TTC549 (cell line): ENCODE results near the gene GPRASP2.
"Not testable (repeated sequence)": the region's sequence is repeated elsewhere in the genome, so short reads cannot be mapped to it uniquely, and the experiment has no call there.

Experiments used
- FAIRE-seq: peaks from 2 replicates; lab custom pipeline; 2012; peaks lifted over from hg19 to GRCh38; lab: Jason Lieb, UNC

Gene GPRASP2

DNA sequence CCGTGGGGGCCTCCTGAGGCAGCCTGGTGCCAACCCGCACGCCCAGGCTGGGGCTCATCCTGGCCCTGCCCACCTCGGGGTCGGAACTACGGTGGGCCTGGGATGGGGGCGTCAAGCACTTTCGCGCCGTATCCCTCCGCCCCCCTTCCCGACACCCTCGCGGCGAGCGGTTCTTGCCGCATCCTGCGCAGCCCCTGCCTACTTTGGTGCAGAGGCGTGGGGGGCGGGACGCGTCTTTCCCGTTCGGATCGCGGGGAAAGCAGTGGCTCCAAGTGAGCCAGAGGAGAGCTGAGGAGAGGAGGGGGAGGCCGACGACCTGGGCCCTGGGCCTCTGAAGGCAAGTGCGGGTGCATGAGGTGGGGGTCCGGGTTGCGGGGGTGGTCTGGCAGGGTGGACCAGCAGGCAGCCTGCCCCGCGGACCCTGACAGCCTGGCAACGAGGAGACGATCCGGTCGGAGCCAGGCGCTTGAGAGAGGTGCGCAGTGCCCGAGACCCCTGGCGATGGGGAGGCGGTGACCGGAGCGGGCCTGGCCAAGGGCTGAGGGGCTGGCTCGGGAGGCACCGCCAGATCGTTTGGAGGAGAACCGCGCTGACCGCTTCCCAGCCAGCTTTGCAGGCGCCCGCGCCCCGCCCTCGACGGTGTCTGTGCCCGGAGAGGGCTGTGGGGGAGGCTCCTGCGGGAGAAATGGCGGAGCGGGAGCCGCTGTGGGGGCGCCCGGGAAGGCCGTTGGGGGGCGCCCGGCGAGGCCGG is at the start of gene GPRASP2:
GPRASP2 (plus strand) TSS at position 233 of the 751 bp plus-strand sequence. CDS start 2,422 bp downstream, outside the sequence.
- no peak for FAIRE-seq

DNA sequence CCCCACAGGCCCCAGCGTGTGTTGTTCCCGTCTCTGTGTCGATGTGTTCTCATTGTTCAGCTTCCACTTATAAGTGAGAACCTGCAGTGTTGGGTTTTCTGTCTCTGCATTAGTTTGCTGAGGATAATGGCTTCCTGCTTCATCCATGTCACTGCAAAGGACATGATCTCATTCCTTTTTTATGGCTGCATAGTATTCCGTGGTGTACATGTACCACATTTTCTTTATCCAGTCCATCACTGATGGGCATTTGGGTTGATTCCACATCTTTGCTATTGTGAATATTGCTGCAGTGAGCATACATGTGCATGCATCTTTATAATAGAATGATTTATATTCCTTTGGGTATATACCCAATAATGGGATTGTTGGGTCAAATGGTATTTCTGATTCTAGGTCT is 48.4 kb upstream of the GPRASP2 start:
- FAIRE-seq = not testable (repeated sequence)

DNA sequence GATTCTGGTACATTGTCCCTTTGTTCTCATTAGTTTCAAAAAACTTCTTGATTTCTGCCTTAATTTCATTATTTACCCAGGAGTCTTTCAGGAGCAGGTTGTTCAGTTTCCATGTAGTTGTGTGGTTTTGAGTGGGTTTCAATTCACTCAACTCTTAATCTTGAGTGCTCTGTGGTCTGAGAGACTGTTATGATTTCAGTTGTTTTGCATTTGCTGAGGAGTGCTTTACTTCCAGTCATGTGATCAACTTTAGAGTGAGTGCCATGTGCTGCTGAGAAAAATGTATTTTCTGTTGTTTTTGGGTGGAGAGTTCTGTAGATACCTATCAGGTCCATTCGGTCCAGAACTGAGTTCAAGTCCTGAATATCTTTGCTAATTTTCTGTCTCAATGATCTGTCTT is 45.2 kb upstream of the GPRASP2 start:
- not testable (repeated sequence) for FAIRE-seq

DNA sequence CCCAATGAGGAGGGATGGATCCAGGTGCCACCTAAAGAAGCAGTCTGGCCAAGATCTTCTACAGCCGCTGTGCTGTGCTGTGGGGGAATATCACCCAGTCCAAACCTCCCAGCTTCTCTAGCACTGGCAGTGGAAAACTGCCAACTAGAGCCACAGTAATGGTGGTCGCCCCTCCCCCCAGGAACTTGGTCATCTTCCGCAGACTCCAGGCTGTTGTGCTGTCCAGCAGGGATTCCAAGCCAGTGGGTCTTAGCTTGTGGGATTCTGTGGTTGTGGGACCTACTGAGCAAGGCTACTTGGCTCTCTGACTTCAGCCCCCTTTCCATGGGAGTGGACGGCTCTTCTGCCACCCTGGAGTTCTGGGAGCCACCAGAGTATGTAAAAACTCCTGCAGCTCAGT is 42.7 kb upstream of the GPRASP2 start:
- FAIRE-seq = no peak

DNA sequence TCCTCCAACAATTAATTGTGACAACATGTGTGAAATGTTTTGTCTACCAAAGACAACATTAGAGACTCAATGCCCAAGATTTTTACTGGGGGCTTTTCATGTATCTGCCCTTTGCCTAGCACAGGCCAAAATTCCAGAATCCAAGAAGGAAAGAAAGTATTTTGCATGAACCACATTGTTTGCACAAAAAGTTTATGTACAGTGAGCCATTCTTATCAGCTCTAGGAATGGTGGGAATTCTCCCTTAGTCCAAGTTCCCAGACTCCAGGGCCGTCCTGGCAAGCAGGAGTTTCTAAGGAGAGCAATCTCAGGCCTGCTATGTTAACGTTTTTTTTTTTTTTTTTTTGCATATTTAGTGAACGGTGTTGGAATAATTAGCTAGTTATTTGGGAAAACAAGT is 39.4 kb upstream of the GPRASP2 start:
- FAIRE-seq = no peak

DNA sequence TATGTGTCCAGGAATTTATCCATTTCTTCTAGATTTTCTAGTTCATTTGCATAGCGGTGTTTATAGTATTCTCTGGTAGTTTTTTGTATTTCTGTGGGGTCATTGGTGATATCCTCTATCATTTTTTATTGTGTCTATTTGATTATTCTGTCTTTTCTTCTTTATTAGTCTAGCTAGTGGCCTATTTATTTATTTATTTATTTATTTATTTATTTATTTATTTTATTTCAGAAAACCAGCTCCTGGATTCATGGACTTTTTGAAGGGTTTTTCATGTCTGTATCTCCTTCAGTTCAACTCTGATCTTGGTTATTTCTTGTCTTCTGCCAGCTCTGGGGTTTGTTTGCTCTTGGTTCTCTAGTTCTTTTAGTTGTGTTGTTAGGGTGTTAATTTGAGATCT is 34.8 kb upstream of the GPRASP2 start:
- not testable (repeated sequence) for FAIRE-seq

DNA sequence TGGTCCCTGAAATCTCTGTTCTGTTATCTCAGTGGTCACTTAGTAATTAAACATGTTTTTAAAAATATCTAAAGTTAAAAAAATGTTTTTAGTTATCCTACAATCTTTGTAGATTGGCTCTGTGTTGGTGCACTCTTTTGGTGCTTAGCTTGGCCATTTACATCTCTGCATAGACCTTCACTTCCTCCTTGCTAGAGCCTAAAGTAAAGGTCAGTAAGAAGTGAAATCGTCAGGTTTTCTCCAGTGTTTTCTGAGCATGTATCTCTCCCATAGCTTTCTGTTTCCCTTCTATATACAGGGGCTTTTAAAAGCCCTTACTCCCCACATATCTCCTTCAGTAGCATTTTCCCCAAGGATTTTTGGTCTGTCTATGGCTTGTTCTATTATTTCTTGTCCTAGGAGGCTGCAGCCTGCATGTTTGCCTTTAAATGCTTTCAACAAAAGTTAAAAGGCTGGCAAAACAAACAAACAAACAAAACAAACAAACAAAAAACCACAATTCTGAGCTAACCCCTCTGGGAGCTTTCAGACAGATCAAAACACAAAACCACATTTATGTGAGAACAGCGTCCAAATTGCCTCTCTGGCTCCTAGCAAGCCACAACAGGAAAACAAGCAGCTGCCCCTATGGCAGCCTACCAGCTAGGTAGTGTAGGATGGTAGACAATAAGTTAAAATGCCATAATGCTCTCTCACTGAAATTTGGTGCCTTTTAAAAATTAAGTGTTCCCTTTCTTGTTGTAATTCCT is 27.3 kb upstream of the GPRASP2 start:
- no peak for FAIRE-seq

DNA sequence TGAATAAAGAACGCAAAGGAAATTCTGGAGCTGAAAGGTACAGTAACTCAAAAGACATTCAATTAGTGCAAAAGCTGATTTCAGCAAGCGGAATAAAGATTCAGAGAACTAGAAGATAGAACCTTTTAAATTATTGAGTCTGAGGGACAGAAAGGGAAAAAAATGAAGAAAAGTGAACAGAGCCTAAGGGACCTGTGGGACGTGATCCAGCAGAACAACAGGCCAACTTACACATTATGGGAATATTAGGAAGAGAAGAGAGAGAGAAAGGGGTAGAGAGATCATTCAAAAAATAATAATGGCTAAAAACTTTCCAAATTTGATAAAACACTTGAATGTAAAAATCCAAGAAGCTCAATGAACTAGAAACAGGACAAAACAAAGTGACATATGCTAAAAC is 17.5 kb upstream of the GPRASP2 start:
- FAIRE-seq = no peak

DNA sequence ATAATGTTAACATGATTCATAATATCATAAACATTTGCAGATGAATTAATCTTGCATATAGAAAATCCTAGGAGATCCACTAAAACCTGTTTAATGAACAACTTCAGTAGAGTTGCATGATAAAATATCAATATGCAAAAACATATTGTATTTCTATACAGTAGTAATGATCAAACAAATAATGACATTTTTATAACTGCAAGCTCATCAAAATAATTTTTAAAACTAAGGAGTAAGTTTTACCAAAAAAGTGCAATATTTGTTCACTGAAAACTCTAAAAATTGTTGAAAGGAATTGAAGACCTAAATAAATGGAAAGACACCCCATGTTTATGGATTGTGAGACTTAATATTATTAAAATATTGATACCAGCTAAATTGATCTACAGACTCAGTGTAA is 15.9 kb upstream of the GPRASP2 start:
- FAIRE-seq = no peak

DNA sequence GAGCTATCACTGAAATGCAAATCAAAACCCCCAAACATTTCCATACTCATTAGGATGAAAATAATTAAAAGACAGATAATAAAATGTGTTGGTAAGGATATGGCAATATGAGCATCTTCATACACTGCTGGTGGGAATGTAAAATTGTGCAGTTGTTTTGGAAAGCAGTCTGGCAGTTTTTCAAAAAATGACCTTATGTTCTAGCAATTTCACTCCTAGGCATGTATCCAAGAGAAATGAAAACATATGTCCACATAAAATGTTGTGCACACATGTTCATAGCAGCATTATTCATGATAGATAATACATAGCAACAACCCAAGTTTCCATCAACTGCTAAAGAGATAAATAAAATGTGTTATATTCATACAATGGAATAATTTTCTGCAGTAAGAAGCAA is 14.8 kb upstream of the GPRASP2 start:
- no peak for FAIRE-seq

DNA sequence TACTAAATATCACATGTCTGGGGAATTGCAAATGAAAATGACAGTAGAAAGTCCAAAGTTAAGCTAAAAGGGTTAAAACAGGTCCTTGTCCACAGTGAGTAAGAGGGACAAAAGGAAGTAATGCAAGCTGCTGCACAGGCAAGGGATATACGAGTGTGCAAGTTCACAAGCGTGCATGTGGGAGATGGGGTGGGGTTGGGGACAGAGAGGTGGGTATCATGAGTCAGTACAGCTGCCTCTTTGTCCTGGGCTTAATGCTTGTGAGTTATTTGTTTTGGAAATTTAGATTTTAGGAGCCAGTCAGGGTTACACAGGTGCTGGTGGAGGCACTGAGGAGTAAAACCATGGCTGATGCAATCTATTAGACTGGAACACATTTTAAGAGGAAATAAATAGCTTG is 3.3 kb upstream of the GPRASP2 start:
- no peak for FAIRE-seq

DNA sequence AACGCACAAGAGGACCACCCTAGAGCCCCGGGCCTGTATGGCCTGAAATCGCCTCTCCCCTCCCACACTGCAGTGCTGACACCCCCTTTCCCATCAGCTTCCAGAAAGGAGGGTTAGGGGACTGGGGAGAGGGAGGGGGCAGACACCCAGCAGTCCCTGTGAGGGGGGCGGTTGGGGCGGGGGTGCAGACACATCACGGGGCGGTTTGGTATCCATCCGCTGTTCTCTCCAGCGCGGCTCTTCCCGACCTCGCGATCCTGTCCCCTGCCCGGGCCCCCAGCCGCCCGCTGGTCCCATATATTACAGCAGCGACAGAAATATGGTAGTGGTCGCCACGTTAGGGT is 404 bp upstream of the GPRASP2 start:
- FAIRE-seq = no peak

DNA sequence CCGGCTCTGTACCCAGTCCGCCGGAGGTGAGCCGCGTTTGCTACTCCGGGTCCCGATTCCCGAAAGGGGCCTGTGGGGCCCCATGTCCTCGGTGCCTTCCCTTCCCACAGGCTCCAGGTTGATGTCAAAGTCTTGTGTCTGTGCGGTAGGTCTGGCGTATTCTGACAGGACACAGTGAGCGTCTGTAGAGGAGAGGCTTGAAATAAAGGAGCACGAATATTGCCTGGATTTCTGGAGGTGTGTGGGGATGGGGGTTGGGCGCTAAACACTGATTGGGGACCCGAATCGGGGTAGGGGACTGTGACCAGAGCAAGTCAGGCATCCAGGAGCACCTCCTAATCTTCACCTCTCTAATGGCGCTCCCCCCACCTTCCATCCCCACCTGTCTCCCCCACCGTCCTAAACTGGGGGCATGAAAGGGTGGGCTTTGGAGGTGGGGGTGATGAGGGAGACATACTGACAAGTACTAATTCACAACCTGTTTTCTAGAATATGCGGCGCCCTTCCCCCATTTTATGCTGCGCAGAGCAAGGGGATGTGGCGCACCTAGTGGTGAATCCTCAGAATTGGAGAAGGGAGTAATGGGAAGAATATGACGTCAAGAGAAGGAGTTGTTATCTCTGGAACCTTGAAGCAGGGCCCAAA is 855 bp downstream of the GPRASP2 start:
- FAIRE-seq = no peak

DNA sequence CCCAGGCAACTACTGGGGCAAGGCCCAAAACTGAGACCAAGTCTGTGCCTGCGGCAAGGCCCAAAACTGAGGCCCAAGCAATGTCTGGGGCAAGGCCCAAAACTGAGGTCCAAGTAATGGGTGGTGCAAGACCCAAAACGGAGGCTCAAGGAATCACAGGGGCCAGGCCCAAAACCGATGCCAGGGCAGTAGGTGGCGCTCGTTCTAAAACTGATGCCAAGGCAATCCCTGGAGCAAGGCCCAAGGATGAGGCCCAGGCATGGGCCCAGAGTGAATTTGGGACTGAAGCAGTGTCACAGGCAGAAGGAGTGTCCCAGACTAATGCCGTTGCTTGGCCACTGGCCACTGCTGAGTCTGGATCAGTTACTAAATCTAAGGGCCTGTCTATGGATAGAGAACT is 2.7 kb downstream of the GPRASP2 start:
- no peak for FAIRE-seq

DNA sequence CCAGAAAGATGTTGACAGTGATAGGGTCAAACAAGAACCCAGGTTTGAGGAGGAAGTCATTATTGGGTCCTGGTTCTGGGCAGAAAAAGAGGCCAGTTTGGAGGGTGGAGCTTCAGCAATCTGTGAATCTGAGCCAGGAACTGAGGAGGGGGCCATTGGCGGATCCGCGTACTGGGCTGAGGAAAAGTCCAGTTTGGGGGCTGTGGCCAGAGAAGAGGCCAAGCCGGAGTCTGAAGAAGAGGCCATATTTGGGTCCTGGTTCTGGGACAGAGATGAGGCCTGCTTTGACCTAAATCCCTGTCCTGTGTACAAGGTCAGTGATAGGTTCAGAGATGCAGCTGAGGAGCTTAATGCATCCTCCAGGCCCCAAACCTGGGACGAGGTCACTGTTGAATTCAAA is 3.7 kb downstream of the GPRASP2 start:
- no peak for FAIRE-seq

DNA sequence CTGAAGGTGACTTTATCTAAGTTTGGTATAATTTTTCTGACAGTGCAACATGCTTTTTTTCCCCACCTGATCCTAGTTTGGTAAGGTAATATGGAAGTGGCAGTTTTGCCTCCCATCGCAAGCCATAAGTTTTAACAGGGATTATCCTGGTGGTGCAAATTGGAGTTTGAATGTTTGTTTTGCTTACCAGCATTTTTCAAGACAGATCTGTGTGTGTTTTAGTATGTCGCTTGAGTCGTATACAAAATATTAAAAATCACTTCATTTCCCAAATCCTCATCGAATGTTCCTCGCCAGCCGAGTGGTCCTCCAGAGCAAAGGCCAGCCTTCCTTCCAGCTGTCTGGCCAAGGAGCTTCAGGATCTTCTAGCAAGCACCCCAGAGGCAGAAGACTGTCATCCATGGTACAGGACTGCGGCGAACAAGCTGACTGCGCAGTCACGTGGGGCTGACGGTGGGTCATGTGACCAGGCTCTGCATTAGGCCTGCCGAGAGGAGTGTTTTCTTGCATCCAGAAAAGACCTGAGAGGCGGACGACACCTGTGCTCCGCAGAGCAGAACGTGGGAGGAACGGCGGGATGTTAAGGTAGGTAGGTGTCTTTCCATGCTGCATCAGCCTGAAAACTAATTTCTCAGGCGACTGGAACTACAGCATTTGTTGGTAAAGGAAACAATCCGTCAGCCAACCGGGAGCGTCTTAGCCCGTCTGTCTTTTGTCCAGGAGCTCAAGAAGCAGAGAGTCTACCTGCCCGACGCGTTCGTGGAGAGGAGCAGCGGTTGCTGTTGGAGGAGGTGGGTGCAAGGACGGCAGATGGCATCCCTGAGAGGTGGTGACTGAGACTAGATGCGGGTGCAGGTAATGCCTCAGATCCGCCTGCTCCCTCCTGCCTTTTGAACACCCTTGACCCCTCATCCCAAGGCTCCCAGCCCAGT is 8.3 kb downstream of the GPRASP2 start, which contains the start of gene GPRASP3:
GPRASP3 (plus strand) TSS at position 507 of the 932 bp plus-strand sequence. CDS start 28,253 bp downstream, outside the sequence.
- no peak for FAIRE-seq

DNA sequence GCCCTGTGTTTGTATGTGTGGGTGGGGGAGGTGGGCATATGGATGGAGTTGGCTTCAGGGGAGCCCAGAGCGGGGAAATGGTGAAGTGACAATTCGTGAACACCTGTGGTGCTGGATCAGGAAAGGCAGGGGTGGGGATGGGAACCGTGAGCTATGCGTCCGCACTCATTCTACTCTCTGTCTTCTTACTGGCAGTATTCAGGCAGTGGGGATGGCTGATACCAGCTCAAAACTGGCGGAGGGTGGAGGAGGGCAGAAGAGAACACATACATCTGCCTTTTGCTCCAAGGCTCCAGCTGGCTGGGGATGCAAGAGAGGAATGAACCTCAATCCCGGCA is 8.9 kb downstream of the GPRASP2 start:
- not testable (repeated sequence) for FAIRE-seq

DNA sequence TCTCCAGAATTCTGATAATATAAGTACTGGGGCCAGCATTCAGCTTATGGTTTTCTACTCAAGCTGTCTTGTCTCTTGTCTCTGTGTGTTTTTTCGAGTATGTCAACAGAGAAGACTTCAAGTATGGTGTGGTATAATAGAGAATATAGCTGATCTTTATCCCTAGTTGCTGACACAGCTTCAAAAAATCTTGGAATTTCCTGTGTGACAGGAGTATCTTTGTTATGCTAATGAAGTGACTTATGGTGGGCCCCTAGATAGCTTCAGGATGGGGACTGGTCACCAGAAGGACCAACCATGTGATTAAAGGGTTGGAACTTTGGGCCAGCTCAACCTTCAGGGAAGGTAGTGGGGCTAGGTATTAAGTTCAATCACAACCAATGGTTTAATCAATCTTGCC is 11.2 kb downstream of the GPRASP2 start:
- no peak for FAIRE-seq

DNA sequence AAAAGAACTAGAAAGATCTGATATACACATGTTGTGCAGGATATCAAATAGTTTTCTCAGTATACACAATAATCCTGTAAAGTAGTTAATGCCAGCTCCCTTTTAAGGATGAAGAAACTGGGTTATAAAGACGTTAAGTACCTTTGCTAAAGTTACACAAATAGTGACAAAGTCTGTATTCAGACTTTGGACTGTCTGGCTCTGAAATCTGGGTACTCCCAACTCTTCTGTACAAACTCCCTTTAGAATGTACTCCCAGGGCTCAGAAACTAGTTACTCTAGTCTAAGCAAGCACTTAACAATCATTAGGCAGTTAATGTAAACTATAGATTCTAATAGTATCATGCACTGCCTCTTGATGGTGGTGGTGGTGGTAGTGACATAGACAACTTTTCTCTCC is 15.5 kb downstream of the GPRASP2 start:
- no peak for FAIRE-seq

DNA sequence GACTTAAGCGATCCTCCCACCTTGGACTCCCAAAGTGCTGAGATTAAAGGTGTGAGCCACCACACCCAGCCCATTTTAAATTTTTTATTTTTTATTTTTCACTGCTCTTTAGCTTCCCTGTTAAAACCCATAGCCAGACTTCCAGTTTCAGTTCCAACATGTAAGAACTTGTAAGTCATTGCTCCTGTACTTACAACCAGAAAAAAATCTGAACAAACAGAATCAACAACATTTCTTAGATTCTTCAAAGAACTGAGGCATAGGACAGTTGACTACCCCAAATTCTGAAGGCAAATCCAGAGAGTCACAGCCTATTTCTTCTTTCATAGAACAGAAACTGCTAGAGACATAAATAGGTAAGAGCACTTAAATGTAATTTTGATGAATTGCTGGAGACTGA is 16.4 kb downstream of the GPRASP2 start:
- FAIRE-seq = no peak

DNA sequence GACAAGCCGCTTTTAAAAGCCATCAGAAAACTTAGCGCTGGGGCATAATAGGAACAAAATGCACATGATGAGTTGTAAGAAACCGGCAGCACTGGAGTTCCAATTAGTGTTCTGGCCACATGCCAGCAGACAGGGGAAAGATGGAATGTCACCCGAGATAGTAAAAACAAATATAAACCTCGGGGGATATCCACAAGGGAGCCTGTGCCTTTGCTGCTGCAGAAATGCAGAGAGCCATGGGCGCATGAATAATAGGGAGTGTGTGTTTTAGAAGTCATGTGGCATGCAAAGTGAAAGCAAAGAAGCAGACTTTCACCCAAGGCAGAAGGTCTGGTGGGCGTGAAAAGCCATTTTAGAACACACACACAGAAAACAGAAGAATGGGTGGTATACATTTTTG is 27.4 kb downstream of the GPRASP2 start:
- no peak for FAIRE-seq

DNA sequence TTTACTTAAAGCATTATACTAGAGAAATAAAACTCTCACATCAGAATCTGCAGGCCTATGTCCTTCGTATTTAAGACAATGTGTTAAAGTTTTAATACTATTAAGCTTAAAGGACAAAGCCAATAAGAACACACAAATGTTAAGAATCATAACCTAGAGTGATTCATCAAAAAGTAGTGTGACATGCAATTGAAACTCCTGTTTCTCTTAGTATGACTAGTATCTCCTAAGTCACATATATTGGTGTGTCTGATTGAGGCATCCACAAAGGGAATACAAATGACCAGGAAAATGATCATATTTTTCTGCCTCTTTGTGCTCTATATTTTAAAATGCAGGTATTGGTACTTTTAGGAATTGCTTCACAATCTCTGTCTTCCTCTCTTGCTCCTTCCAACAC is 32.1 kb downstream of the GPRASP2 start:
- FAIRE-seq = no peak
